HS-5 (cell line): Measurements from ENCODE around the gene UBE2R2.

Experiments
- DNase-seq: peaks from one replicate; pipeline ENCODE4 v3.0.0-alpha.2; 2012; ENCODE audit warnings: low read depth

UBE2R2 gene

DNA sequence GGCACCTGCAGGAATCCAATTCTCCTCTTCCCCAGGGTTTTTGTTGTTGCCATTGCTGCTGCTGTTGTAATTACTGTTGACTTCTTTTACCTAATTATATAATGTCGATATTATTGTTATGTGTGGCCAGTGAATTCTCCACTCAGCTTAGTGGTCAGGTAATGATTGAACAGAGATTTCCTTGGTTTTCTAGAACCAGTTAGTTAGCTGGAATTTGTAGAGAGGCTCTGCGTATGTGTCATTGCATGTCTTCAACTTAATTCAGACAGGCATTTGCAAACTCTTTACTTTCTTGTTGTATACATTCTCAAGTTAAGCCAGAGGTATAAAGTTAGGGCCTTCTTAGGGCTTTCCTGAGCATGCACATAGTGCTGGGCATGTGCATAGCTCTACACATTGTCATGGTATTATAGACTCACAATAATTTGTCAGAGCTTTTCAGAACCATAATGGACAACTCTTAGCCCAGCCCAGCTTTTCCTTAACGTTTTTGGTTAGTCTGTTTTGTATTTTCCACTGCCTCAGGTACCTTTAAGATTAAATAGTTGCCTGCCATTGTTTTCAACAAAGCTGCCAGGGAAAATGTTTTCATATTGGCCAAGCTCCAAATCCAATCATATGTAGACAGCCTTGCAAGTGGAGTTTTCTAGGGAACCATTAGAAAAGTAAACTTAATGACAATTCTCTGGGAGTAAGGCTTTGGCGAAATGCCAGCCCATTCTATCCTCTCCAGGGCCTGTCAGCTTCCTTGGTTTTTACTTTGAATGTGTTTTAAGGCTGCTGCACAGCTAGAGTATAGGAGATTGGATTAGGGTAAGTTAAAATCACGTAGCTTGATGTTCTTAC is 68.1 kb downstream of the UBE2R2 start:
- DNase-seq, result no peak

DNA sequence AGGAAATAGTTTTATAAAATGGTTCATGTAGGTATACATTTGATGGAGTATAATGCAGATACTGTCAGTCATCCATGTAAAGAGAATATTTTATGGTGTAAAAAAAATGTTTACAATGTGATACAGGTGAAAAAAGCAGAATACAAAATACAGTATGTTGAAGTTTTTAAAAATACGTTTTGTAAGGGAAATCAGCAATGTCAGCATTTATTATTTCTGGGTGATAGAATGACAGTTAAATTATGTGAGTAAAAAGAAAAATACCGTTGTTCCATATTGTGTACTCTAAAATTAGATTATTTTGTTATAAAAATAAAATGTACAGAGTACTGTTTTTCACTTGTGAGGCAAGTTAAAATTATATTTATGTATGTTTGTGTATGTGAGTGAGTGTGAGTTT is 69.0 kb downstream of the UBE2R2 start:
- no peak for DNase-seq

DNA sequence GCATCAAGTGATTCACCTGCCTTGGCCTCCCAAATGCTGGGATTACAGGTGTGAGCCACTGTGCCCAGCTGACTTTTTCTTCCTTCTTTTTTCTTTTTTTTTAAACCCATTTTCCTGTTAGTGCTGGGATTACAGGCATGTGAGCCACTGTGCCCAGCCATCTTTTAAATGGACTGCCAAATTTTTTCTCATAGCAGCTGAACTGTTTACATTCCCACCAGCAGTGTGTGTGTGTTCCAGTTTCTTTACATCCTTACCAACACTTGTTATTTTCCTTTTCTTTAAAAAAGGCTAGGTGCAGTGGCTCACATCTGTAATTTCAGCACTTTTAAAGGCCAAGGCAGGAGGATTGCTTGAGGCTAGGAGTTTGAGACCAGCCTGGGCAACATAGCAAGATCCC is 76.9 kb downstream of the UBE2R2 start:
- DNase-seq, result no peak

DNA sequence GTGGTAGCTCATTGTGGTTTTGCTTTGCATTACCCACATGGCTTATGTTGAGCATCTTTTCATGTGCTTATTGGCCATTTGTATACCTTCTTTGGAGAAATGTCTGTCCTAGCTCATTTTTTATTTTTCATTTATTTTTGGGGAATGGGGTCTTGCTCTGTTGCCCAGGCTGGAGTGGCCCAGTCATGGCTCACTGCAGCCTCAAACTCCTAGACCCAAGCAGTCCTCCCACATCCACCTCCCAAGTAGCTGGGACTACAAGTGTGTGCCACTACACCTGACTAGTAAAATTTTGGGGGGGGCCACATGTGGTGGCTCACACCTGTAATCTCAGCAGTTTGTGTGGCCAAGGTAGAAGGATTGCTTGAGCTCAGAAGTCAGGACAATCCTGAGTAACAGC is 77.4 kb downstream of the UBE2R2 start:
- no peak for DNase-seq

DNA sequence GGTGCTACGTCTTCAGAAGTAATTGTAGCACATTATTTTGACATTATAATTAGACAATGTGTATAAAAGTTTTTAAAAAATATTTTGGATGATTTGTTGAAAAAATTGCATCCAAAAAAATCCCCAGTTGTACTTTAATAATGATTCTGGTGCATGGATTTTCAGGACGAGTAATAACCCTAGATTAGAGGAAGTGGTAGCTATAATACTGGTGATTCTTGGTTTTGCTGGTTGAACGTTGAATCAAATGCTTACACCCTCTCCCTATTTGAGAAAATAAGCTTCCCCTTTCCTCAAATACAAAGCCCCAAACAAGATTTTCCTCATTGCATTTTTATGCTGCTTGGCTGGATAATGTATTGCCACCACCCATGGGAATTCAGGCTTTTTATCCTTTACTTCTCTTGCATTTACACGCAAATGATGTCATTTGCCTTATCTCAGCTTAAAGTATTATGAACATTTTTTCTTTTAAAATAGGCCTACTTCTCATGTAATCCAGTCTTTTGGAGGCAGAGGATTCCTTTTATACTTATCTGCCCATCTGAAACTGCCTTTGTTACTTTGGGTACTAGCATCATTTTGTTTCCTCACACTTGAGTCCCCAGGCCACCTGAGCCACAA is 86.3 kb downstream of the UBE2R2 start:
- DNase-seq, result no peak

DNA sequence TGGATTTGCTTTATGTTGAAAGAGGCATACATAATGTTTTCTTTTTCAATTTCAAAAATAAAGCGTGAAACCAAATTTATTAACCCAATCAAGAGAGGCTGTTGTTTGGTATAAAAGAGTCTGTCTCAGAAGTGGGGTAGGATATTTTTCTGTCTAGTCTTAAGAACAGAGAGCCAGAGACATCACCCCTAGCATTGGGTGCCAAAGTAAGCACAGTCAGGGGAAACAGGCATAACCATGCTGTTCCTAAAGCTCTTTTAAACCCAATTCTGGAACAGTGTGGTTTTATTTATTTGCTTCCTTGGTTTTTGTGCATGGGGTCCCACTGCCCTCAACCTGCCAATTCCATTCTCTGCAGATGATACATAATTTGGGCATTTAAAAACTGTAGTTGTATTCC is 88.2 kb downstream of the UBE2R2 start:
- no peak for DNase-seq

DNA sequence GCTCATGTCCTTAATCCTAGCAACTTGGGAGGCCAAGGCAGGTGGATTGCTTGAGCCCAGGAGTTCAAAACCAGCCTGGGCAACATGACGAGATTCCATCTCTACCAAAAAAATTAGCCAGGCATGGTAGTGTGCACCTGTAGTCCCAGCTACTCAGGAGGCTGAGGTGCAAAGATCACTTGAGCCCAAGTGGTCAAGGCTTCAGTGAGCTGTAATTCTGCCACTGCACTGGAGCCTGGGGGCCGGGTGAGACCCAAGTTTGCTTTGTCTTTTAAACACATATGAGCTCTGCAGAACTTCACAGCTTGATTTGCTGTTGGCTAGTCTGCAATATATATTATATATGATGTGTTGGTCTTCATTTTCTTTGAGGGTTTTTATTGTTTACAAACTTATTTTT is 89.8 kb downstream of the UBE2R2 start:
- no peak for DNase-seq

DNA sequence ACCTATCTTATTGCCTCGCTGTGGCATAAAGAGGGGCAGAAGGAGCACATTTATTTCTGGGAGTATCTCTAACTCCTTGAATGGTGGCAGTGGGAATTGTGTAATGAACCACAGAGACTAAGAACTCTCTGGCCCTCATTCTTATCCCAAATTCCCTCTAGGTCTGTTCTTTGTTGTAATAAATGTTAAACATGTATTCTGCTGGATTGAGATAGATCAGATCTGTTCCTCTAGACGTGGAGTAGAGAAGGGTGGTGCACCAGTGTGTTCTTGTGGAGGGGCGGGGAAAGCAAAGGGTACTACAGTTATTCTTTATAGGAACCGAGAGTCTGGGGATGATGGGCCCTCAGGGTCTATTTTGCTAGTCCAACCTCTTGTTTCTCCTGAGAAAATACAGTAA is 90.4 kb downstream of the UBE2R2 start:
- no peak for DNase-seq

DNA sequence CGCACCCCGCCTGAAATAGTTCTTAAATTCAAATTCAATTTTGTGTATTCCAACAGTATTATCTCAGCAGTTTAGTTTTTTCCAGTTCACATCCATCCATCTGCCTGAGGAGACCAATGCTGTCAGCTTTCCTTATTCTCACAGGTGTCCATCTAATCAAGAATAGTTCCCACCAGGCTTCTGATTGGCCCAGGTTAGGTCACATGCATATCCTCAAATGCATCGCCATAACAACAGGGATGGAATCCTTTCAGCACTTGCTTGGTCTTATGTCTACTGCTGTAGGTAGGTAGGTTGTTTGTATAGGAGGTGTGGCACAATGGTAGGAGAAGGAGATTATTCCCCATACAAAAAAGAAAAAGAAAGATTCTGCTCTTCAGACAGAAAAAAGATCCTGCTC is 91.2 kb downstream of the UBE2R2 start:
- no peak for DNase-seq

DNA sequence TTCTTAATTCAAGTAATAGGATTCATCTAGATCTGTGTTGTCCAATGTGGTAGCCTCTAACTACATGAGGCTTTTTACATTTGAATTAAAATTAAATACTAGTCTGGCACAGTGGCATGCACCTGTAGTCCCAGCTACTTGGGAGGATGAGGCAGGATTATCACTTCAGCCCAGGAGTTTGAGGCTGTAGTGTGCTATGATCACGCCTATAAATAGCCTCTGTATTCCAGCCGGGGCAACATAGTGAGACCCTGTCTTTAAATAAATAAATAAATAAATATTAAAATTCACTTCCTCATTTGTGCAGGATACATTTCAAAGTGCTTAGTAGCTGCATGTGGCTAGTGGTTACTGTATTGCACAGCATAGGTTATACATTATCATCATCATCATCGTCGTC is 91.8 kb downstream of the UBE2R2 start:
- no peak for DNase-seq

DNA sequence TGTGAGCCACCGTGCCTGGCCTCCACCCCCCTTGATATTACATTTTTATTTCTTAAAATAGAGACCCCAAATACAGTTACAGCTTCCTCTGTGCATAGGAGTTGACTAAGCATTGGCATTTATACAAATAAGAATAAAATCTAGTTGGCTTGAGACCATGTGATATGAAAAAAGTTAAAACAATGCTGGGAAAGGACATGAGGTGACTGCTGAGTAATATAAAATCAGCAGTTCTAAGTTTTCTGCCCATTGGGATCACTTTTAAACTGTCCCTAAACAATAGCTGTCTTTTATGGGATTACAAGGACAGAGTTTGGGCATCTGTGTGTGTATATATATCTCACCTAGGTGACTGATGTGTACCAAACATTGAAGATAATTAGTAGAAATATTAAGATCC is 96.6 kb downstream of the UBE2R2 start:
- no peak for DNase-seq

DNA sequence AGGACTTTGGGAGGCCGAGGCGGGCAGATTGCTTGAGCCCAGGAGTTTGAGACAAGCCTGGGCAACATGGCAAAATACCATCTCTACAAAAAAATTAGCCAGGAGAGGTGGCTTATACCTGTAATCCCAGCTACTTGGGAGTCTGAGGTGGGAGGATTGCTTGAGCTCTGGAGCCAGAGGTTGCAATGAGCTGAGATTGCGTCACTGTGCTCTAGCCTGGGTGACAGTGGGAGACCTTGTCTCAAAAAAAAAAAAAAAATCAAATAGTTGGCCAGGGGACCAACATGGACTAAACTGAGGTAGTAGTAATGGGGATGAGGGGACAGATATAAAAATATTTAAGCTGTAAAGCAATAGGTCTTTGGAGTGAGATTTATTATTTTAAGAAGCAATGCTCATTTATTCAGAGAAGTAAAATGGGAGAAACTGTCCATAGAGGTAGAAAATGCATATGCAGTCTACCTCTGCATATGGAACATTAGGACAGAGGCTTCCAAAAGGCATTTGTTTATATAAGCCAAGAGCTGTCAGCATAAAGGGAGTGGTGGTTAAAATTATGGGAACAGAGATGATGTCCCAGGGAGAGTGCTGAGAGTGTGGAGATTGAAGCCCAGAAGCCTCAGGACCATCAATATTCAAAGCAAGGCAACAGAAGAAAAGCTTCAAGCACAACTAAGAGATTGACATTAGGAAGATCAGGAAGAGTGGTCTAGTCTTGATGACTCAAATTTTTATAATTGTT is 98.1 kb downstream of the UBE2R2 start:
- no peak for DNase-seq

DNA sequence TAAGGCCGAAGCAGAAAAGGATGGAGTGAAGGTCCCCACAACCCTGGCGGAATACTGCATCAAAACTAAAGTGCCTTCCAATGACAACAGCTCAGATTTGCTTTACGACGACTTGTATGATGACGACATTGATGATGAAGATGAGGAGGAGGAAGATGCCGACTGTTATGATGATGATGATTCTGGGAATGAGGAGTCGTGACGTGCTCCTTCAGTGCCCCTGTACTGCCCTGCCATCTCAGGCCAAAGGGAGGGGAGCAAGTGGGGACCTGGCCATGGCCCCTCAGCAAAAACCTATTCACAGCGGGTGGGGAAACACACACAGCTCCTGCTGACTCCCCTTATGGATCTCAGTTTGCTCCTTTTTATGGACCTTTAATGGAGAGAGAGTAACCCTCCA is 100.1 kb downstream of the UBE2R2 start:
- no peak for DNase-seq

DNA sequence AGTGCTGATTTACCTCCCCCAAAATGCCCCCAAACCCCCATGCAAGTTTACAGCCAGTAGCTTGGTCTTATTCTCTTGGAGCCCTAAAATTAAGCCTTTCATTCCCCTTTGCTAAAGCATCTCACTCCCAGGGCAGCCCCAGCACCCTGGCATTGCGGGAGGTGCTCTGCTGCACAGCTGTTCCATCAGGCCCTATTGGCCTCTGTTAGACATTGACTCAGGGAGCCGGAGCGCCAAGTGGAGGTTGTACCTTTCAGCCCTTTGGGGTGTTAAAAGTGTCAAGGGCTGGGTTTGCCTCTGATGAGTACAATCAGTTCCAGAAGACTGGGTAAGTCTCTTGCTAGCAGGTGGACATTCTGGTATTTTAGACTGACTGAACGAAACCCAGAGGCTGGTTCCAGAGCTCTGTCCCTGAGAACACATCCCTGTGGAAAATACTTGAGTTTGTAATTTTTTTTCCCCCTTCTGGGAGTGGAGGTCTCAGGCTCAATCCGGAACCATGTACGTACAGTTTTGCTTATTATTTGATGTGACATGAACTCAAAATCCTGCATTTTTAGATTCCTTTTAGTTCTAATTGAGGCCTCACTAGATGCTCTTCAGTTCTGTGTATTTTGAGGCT is 102.4 kb downstream of the UBE2R2 start:
- no peak for DNase-seq

DNA sequence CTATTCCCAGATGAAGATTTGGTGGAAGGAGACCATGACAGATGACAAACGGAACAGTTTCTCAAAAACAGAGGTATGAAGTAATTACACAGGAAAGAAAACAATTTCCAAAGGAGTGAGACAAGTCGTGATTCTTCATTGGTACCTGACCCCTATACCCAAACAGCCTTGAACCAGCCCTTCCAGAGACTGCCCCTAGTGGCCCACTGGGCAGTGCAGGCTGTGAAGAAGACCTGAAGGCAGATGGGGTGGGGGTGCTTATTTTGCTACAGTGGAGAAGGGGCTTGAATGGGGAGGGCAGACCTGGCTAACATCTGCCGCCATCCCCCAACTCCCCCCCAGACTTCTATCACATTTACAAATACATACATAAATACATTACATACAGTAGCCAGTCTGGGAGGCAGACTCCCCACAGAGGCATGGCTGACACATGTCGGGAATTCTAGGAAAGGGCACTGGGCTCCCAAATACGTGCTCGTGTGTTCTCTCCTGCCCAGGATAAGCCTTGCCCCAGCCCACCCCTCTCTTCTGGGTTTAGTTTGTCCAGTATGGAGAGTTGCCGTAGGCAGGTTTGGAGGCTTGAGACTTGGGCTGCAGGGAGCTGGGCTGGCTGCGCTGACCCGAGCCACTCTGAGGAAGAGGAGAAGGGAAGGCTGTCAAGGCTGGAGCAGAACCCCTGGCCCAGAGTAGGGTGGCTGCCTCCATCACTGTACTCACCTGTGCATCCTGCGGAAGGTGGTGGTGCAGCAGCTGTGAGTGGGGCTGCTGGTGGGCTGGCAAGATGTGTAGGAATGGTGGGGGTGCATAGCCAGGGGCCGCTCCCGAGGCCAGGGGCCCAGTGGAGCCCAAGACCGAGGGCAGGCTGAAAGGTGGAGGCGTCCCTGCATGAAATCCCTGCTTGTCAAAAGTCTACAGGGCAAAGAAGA is 105.3 kb downstream of the UBE2R2 start:
- DNase-seq, result no peak

DNA sequence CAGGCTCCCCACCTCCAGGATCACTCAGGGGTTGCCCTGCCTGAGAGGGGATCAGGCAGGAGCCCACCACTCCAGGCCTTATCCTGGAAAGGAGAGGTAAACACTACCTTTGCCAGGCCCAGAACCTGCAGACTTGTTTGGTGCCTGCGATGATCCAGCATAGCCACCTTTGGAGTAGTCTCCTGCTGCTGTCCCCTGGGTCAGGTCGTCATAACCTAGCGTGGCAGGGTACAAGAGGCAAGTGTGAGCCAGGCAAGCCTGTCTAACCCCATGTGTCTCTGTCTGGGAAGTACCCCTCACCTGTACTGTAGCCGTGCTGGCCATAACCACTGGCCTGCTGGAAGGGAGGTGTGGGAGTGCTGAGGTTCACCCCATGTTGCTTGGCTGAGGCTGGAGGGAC is 106.1 kb downstream of the UBE2R2 start:
- DNase-seq, result no peak

DNA sequence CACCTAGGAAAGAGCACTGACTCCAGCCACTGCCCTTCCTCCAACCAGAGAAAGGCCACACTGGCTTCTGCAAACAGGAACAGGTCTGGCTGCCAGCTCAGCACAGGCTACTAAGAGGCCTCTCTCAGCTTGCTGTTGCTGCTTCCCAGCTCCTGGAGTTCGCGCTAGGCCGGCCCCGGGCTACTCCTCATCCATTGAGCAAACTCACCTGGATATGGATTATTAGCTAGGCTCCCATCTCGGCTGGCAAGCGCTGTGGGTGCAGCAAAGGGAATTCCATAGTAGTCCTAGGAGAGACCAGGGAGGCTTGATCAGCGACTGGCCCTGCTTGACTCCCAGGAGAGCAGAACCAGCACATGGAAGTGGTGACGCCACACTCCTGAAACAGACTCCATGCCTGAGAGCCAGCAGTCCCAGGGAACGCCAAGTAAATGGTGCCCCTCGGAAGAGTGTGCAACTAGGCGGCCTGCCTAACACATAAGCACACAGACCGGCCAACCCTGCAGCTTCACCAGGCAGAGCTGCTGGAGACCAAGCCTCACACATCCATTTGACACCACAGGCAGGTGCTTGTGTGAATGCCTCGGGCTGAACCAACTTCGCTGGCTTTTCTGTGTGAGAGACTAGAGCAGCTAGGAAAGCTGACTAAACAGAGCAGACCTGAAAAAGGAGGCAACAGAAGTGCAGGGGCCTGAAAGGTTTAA is 107.2 kb downstream of the UBE2R2 start:
- no peak for DNase-seq

DNA sequence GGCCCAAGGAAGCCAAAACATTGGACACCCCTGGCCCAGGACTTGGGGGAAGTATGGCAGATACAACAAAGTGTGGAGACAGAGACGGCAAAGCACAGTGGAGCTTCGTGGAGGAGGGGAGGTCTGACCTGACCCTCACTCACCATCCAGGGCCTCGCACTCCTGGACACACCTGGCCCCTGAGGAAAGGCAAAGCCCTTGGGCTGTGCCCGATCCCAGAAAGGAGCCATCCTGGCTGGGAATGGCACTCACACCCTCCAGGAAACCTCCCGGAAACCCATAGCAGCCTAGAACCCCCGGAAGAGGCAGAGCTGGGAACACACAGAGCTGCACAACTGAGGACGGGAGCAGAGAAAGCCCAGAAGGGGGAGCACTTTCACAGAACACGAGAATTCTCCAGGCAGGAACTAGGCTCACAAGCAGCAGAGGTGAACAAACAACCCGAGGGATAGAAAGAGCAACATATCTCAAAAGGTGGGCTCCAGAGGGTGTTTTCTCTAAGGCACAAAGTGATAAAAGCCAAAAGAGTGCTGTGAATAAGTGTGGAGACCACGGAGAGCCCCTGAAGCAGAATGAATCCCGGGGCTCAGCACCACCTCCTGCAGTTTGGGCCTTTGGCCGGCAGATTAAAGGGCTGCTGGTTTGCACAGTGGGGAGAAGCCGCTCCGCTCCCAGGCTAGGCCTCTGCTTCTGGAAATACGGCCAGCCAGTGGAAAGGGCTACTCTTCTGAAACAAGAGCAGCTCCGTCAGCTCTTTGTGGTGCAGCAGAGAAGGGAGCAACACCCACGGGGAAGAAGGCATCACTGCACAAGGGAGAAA is 108.2 kb downstream of the UBE2R2 start:
- no peak for DNase-seq

DNA sequence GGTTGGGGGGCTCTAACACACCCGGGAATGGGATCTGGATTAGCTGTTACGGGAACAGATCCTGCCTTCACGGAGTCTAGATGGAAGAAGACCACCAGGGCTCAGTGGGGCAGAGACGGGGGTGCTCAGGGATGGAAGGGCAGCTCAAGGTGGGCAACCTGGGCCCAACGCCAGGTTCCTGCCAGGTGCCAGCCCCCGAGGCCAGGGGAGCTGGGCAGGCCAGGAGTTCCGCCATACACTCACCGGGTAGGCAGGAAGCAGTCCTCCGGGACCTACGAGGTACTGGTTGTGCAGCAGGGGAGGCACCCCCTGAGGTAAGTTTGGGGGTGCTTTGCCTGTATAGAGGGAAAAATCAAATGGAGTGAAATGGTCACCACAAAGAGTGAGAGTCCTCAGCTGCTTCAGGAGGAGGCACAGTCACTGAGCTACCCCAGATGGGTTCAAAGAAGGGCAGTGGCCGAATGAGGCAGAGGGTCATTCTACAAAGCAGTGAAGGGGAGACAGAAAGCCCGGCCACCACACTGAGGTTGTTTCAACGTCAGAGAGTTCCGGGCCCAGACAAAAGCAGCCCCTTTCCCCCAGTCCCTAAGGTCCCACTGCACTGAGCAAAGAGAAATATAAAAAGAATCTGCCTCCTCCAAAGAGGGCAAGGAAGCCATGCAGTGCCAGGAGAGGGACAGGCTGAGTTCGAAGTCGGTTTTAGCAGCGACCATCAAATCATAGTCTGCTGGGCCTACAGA is 110.0 kb downstream of the UBE2R2 start:
- no peak for DNase-seq
